Esophagus squamous epithelium (tissue), 4 donors: Measurements from ENCODE around the gene FOXI1.

Experiments used
- POLR2A ChIP-seq, 4 donors: fragments of 450-650 bp; IDR thresholded peaks; one replicate each; pipeline ENCODE4 v1.6.1; 2017; ENCODE audit warnings: antibody characterized with exemption in 4 of 4, mild to moderate bottlenecking in 4 of 4, moderate library complexity in 3 of 4
- TF ChIP-seq, protein P1 (sequence below), 6 experiments: fragments of 450-650 bp in 4 of 6; fragments of 200-600 bp in 2 of 6; sonication (generic) in 2 of 6; IDR thresholded peaks; one replicate each; pipeline ENCODE4 v1.5.1; 2016 to 2019; ENCODE audit warnings: antibody characterized with exemption in 6 of 6, mild to moderate bottlenecking in 4 of 6, moderate library complexity in 4 of 6

DNA sequence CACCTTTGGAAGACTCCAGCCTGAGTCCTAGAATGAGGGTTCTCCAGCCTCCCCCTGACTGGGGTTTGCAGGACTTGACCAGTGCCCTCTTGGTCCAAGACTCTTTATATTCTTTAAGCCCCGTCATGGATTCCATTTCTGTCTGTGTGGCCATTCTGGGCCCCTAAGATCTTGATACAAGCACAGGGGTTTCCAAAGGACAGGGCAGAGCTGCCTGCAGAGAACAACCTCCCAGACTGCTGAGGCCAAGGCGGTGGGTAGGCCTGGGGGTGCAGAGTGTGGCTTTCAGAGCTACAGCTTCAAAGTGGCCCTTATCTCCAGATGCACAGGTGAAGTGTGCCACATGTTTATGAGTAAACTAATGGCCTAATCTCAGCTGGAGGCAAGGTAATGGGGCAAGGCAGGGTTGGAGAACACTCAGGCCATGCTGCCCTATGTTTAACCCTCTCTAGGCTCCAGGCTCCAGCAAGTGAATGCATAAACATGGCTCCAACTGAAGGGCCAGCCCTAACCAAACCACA, 32.1 kb downstream of the FOXI1 start:
- TF ChIP-seq, protein P1, sequence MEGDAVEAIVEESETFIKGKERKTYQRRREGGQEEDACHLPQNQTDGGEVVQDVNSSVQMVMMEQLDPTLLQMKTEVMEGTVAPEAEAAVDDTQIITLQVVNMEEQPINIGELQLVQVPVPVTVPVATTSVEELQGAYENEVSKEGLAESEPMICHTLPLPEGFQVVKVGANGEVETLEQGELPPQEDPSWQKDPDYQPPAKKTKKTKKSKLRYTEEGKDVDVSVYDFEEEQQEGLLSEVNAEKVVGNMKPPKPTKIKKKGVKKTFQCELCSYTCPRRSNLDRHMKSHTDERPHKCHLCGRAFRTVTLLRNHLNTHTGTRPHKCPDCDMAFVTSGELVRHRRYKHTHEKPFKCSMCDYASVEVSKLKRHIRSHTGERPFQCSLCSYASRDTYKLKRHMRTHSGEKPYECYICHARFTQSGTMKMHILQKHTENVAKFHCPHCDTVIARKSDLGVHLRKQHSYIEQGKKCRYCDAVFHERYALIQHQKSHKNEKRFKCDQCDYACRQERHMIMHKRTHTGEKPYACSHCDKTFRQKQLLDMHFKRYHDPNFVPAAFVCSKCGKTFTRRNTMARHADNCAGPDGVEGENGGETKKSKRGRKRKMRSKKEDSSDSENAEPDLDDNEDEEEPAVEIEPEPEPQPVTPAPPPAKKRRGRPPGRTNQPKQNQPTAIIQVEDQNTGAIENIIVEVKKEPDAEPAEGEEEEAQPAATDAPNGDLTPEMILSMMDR (IDR thresholded peaks at IDR 0.05), result no peak
- TF ChIP-seq POLR2A (IDR thresholded peaks at IDR 0.05), result no peak
